Astrocyte of the spinal cord (primary cell): ENCODE results near the gene TRNP1.
A peak's percentile ranks its signal among the peaks of the same experiment; 100 is the strongest.

Experiments
- DNase-seq: peaks from one replicate; pipeline ENCODE4 v3.0.0; 2011; ENCODE audit warnings: low read depth, low spot score
- H3K4me3 ChIP-seq: 2 replicates; pipeline ENCODE4 v1.5.1; 2011; ENCODE audit warnings: low read depth, mild to moderate bottlenecking, low read length, moderate library complexity
- in situ Hi-C: cut with HindIII; loops from 2 replicates; pipeline ENCODE4 v1.10.0; 2017; ENCODE audit warnings: low sequenced_read_pairs
- TF ChIP-seq, protein P1 (sequence below): IDR thresholded peaks from 2 replicates; pipeline ENCODE4 v1.5.1; 2012; ENCODE audit warnings: low read depth, mild to moderate bottlenecking, low read length, inconsistent platforms

TRNP1 gene

DNA sequence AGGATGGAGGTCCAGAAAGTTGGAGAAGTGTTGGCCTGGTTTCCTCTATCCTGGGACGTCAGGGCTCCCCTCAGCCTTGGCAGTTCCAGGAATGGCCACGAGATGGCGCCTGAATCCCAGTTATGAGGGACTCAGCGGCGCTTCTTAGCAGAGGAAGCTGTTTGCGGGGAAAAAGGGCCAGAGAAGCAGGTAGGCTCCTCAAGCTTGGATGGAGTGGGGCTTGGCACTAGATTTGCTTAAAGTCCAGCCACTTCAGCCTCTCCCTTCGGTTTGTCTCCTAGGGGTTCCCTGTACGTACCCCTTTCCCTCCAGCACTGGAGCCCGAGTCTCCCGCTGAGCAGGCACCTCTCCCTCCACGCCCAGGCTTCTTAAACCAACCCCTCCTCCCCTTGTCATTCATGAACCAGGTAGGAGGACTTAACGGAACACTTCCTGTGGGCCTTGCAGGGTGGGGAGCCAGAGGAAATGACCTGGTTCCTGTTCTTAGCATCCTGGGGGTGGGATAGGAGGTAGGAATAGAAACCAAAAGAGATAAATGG lies 51.2 kb downstream of the TRNP1 start:
- TF ChIP-seq, protein P1, sequence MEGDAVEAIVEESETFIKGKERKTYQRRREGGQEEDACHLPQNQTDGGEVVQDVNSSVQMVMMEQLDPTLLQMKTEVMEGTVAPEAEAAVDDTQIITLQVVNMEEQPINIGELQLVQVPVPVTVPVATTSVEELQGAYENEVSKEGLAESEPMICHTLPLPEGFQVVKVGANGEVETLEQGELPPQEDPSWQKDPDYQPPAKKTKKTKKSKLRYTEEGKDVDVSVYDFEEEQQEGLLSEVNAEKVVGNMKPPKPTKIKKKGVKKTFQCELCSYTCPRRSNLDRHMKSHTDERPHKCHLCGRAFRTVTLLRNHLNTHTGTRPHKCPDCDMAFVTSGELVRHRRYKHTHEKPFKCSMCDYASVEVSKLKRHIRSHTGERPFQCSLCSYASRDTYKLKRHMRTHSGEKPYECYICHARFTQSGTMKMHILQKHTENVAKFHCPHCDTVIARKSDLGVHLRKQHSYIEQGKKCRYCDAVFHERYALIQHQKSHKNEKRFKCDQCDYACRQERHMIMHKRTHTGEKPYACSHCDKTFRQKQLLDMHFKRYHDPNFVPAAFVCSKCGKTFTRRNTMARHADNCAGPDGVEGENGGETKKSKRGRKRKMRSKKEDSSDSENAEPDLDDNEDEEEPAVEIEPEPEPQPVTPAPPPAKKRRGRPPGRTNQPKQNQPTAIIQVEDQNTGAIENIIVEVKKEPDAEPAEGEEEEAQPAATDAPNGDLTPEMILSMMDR: peak; percentile 97
- DNase-seq: peak; percentile 69
- in situ Hi-C loops: no loop called here
- H3K4me3 ChIP-seq: no peak overlapping the region

DNA sequence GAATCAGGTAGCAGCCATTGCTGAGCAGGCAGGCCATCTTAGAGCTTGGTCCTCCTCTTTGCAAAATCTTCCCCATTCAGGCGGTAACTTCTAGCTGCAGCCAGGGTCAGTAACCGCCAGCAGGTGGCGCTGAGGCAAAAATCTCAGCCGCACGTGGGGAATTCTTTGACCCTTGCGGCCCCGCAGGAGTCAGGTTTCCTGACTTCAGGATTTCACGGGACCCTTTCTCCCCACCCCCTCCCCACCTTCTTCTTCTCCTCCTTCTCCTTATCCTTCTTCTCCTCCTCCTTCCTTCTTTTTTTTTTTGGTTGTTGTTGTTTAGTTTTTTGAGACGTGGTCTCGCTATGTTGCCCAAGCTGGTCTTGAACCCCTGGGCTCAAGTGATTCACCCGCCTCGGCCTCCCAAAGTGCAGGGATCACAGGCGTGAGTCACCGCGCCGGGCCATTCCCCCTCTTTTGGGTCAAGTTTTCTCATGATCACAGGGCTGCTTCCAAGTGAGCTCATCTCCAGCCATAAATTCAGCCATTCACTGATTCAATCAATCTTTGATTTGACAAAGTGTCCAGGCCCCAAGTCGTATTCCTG lies 52.6 kb downstream of the TRNP1 start:
- no peak overlapping the region for H3K4me3 ChIP-seq
- TF ChIP-seq, protein P1: peak; percentile 94
- in situ Hi-C loops: no loop called here
- peak; percentile 52 for DNase-seq

DNA sequence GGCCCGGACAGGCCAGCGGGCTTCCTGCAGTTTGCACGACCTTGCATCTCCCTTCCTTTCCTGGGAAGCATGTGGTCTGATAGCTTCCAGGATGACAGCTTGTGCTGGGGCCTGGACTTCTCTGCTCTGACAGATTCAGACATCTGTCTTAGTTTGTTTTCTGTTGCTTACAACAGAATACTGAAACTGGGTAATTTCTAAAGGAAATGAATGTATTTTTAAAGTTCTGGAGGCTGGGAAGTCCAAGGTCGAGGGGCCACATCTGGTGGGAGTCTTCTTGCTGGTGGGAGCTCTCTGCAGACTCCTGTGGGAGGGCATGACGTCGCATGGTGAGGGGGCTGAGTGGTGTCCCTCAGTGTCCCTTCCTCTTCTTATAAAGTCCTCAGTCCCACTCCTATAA lies 54.4 kb downstream of the TRNP1 start:
- no peak overlapping the region for H3K4me3 ChIP-seq
- in situ Hi-C loops: no loop called here
- TF ChIP-seq, protein P1: no peak
- no peak for DNase-seq

DNA sequence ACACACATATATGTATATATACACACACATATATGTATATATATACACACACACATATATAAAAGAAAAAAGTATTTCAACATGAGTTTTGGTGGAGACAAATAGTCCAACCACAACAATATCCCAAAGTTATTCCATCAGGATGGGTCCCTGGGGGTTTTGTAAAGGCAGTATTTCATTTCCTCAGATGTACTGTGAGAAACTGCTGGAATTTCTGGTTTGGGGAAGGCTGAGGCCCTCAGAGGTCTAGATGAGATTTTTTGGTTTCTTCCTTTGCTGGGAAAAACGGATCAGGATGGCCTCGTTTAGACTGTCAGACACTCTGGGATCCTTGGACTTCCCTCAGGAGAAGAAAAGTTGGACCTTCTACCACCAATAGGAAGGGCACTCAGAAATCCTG lies 55.6 kb downstream of the TRNP1 start:
- TF ChIP-seq, protein P1: no peak
- in situ Hi-C loops: no loop called here
- H3K4me3 ChIP-seq: no peak overlapping the region
- no peak for DNase-seq

DNA sequence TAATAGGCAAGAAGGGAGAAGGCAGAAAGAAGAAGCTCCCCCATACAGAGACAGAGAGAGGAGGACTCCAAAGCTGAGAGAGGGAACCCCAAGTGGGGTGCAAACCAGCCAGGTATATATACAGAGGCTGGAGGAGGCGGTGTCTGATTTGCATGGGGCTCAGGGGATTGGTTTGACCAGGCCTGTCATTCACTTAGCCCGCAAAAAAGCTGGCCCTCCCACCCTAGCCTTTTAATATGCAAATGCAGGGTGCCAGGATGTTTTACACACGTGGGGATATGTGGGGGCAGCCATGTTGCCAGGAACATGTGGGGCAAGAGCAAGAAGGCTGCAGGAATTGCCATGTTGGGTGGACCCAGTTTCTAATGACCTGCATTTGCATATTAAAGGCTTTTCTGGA lies 56.1 kb downstream of the TRNP1 start:
- TF ChIP-seq, protein P1: no peak
- H3K4me3 ChIP-seq: no peak overlapping the region
- DNase-seq: no peak
- in situ Hi-C loops: no loop called here
